HK-2 (cell line): Measurements from ENCODE around the gene NBPF3.
"Not testable (repeated sequence)": the region's sequence is repeated elsewhere in the genome, so short reads cannot be mapped to it uniquely, and the experiment has no call there.

Experiments used
- DNase-seq: peaks from one replicate; pipeline ENCODE4 v3.0.0-alpha.2; 2018; ENCODE audit not compliant: unreplicated experiment

NBPF3 gene, protein sequence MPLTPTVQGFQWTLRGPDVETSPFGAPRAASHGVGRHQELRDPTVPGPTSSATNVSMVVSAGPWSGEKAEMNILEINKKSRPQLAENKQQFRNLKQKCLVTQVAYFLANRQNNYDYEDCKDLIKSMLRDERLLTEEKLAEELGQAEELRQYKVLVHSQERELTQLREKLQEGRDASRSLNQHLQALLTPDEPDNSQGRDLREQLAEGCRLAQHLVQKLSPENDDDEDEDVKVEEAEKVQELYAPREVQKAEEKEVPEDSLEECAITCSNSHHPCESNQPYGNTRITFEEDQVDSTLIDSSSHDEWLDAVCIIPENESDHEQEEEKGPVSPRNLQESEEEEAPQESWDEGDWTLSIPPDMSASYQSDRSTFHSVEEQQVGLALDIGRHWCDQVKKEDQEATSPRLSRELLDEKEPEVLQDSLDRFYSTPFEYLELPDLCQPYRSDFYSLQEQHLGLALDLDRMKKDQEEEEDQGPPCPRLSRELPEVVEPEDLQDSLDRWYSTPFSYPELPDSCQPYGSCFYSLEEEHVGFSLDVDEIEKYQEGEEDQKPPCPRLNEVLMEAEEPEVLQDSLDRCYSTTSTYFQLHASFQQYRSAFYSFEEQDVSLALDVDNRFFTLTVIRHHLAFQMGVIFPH

DNA sequence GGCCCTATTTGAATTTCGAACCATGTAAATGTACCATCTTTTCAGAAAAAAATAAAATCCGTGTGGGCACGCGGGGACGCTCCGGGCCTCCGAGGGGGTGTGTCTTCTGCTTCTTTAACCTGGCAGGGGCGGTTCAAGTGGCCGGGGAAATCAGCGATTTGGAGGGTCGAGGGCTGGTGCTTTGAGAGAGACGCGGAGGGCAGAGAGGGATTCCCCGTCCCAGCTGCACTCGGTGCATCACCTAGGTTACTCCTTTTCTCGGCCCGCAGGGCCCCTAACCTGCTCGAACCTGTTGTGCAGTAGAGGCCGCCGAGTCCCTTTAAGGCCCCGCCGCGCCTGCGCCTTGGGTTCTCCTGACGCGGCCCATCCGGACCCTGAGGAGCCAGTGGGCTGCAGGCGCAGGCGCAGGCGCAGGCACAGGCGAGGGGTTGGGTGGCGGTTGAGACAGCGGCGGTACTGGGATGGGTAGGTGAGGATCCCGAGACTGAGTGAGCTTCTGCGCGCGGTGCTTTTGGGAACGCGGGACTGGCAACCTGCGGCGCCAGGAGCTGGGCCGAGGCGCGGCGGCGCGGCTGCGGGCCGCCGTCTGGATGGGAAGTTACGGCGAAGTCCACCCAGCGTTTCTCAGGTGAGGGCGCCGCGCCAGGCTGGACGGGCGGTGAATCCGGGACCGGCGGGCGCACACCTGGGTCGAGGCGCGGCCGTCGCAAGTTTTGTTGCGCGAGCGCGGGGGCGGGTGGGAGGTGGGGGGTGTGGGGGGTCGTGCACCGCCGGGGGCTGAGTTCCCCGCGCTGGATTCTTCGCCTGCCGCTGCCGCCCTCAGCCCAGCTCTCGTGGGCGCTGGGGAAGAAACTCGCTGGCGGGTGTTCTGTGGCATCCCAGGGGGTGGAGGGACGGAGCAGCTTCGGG lies at the start of gene NBPF3:
TSS of gene NBPF3 (plus strand) at position 417 of the 909 bp plus-strand sequence. CDS start 4,950 bp downstream, outside the sequence.
- peak; percentile 90 for DNase-seq

DNA sequence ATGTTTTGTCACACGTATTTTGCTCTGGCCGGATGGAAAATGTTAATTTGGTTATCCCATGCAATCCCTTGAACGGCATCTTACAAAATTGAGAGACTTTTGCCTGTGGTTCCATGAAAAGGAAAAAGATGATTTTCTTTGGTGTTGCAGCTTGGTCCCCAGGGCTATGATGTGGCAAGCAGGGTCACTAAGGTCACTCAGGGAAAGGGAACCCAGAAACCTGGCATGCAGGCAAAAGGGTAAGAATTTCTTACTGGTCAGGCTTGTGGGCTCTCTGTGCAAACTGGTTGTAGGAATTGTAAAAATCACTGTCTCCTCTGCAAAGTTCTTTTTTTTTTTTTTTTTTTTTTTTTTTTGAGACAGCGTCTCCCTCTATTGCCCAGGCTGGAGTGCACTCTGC lies 48.4 kb upstream of the NBPF3 start:
- no peak for DNase-seq

- no peak for DNase-seq
Observed at GRCh38 chr1:21392587-21393263, 47.2 kb upstream of the NBPF3 start.

- no peak for DNase-seq
Observed at GRCh38 chr1:21396516-21396915, 43.4 kb upstream of the NBPF3 start.

DNA sequence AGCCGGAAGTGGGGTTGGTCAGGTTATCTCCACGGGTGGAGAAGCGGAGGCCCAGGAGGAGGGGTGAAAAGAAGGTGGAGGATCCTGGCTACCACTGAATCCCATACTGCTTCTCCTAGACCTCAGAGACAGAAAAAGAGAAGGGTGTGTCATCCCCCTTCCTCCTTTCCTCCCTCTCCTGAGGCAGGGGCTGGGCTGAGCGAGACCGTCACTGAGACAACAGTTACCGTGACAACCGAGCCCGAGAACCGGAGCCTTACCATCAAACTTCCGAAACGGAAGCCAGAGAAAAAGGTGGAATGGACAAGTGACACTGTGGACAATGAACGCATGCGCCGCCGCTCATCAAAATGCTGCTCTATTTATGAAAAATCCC lies 42.1 kb upstream of the NBPF3 start:
- DNase-seq: no peak

DNA sequence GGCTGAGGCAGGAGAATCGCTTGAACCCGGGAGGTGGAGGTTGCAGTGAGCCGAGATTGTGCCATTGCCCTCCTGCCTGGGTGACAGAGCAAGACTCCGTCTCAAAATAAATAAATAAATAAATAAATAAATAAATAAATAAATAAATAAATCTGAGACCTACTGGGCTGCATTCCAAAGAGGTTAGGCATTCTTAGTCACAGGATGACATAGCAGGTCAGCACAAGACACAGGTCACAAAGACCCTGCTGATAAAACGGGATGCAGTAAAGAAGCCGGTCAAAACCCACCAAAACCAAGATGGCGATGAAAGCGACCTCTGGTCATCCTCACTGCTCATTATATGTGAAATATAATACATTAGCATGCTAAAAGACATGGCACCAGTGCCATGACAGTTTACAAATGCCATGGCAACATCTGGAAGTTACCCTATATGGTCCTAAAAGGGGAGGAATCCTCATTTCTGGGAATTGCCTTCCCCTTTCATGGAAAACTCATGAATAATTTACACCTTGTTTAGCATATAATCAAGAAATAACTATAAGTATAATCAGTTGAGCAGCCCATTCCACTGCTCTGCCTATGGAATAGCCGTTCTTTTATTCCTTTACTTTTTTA lies 38.1 kb upstream of the NBPF3 start:
- not testable (repeated sequence) for DNase-seq

DNA sequence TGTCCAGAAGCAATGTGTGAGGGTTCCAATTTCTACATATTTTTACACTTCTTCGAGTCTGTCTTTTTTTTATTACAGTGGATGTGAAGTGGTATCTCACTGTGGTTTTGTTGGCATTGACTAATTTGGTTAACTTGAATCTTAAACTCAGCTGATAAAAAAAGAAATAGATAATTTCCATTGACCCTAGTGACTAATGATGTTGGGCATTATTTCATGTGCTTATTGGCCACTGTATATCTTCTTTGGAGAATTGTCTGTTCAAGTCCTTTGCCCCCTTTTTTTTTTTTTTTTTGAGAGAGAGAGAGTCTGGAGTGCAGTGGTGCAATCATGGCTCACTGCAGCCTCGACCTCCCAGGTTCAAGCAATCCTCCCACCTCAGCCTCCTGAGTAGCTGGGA lies 33.3 kb upstream of the NBPF3 start:
- DNase-seq: no peak

GRCh38 chr1:21409897-21410296 lies 30.0 kb upstream of the NBPF3 start:
- not testable (repeated sequence) for DNase-seq

GRCh38 chr1:21414015-21414414 lies 25.9 kb upstream of the NBPF3 start:
- no peak for DNase-seq

DNA sequence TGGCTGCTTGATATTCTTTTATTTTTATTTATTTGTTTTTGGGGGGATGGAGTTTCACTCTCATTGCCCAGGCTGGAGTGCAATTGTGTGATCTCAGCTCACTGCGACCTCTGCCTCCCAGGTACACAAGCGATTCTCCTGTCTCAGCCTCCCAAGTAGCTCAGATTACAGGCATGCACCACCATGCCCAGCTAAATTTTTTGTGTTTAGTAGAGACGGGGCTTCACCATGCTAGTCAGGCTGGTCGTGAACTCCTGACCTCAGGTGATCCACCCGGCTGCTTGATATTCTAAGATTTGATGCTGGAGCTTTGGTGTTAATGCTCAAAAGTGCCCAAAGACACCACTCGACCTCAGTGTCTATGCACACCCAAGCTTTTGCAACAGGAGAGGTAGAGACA lies 19.6 kb upstream of the NBPF3 start:
- DNase-seq: not testable (repeated sequence)

GRCh38 chr1:21421307-21421706 lies 18.6 kb upstream of the NBPF3 start:
- not testable (repeated sequence) for DNase-seq

DNA sequence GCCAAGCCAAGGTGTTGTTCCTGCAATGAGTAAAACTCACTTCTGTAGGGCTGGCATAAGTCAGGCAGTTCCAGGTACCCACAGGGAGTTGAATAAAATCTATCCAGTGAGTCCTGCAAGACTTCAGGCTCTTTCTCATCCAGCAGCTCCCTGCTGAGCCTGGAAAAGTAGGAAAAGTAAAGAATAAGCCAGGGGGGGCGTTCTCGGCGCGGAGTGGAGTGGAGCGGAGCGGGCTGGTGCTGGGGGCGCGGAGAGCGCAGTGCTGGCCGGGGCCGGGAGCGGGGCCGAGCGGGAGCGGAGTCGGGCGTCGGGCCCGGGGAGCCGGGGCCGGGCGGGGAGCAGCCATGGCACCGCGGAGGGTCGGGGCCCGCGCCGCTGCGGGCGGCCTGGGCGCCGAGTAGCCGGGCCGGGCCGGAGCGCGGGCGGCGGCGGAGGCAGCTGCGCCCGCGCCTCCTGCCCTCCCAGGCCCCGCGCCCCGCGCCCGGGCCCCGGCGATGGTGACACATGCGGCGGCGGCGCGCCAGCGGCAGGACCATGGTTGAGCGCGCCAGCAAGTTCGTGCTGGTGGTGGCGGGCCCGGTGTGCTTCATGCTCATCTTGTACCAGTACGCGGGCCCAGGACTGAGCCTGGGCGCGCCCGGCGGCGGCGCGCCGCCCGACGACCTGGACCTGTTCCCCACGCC lies 12.0 kb upstream of the NBPF3 start:
- DNase-seq: not testable (repeated sequence)

DNA sequence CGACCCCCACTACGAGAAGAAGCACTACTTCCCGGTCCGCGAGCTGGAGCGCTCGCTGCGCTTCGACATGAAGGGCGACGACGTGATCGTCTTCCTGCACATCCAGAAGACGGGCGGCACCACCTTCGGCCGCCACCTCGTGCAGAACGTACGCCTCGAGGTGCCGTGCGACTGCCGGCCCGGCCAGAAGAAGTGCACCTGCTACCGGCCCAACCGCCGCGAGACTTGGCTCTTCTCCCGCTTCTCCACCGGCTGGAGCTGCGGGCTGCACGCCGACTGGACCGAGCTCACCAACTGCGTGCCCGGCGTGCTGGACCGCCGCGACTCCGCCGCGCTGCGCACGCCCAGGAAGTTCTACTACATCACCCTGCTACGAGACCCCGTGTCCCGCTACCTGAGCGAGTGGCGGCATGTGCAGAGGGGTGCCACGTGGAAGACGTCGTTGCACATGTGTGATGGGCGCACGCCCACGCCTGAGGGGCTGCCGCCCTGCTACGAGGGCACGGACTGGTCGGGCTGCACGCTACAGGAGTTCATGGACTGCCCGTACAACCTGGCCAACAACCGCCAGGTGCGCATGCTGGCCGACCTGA lies 11.4 kb upstream of the NBPF3 start:
- DNase-seq: not testable (repeated sequence)

GRCh38 chr1:21429210-21429609 lies 10.7 kb upstream of the NBPF3 start:
- not testable (repeated sequence) for DNase-seq

- DNase-seq: not testable (repeated sequence)
Observed at GRCh38 chr1:21430875-21431274, 9.1 kb upstream of the NBPF3 start.

- DNase-seq: no peak
Observed at GRCh38 chr1:21434394-21434793, 5.5 kb upstream of the NBPF3 start.

- DNase-seq: no peak
Observed at GRCh38 chr1:21435646-21436487, 4.1 kb upstream of the NBPF3 start.

- DNase-seq: no peak
Observed at GRCh38 chr1:21436488-21437340, 3.2 kb upstream of the NBPF3 start.

- no peak for DNase-seq
Observed at GRCh38 chr1:21437341-21437640, 2.6 kb upstream of the NBPF3 start.
